SIG-M5 (cell line): ENCODE results near the gene EVC.
"Not testable (repeated sequence)": the region's sequence is repeated elsewhere in the genome, so short reads cannot be mapped to it uniquely, and the experiment has no call there.

Experiments used
- DNase-seq: peaks from one replicate; lab custom pipeline; 2025; lab: John Stamatoyannopoulos, UW

The EVC gene

DNA sequence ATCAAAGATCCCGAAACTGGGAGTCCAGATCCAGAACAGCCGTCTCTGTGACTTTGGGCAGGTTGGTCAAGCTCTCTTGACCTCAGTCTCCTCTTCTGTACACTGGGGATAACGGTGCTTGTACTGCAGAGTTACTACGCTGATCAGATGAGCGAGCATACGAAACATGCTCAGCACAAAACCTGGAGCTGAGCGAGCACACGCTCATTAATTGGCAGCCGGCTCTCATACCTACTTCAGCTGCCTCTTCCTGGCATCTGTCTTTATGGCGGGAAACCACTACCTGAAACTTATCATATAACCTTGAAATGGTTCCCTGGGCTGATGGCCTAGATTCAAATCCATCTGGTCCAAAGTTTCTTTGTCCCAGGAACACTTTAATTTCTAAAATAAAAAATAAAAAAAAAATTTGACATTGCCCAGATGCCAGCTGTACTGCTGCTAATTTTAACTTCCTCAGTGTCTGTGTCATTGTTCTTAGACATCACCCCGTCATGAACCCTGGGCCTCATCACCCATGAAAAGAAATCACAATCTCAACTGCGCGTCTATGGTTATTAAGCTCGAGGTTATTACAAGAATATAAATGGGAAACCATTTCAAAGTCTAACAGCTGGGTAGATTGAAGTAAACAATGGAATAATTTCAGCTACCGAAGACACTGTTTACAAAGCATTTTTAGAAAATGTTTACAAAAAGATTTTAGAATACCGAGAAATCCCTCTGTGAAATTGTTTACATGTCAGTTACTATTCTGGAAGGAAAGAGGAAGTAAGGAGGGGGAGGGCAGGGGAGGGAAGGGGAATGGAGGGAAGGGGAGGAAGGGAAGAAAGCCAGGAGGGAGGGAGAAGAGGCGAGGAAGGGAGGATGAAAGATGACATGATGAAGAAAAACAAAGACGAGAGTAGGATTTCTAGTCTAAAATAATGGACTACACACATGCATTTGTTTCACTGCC is 132.9 kb downstream of the EVC start:
- no peak for DNase-seq

DNA sequence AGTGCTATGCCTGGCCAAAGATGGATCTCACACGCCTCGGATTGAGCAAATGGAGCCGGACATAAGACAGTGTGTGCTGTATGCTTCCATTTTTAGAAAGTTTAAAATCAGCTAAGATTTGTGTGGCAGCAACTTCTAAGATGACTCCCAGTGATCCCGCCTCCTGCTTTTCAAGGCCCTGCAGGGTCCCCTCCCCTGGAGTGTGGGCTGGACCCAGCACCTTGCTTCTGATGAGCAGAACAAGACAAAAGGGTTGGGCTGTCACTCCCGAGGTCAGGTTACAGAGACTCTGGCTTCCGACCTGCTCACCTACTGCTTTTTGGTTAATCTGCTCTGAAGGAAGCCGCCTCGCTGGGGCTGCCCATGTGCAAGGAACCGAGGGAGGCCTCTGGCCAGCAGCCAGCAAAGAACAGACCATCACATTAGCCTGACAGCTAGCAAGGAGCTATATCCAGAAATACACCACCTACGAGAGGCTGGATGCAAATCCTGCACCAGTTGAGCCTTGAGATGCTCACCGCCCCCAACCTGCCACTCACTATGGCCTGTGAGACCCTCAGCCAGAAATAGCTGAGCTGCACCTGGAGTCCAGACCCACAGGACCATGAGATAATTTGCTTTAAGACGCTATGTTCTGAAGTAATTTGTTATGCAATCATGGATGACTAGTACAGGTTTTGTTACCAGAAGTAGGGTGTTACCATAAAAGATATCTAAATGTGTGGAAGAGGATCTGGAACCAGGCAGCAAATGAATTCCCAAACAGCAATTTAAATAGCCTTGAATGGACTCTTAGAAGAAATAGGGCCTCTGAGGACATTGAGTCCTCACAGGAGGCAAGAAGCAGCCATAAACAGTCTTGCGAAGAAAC is 134.3 kb downstream of the EVC start:
- DNase-seq = no peak

GRCh38 chr4:5851637-5852301 is 140.8 kb downstream of the EVC start:
- no peak for DNase-seq

GRCh38 chr4:5852523-5853202 is 141.7 kb downstream of the EVC start:
- DNase-seq = no peak

- no peak for DNase-seq
Measured at GRCh38 chr4:5854929-5855328, 143.9 kb downstream of the EVC start.

- DNase-seq = not testable (repeated sequence)
Measured at GRCh38 chr4:5856362-5856761, 145.4 kb downstream of the EVC start.

DNA sequence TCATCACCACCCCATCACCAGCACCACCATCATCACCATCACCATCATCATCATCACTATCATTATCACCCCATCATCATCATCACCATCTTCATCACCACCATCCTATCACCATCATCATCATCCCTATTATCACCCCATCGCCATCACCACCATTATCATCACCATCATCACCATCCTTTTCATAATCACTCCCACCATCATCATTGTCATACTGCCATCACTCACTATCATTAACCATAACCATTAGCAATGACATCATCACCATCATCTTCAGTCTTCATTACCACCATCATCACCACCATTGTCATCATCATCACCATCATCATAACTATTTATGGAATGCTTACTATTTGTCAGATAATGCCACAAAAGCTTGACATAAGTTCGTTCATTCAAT is 146.2 kb downstream of the EVC start:
- no peak for DNase-seq

GRCh38 chr4:5858020-5858769 is 147.2 kb downstream of the EVC start:
- no peak for DNase-seq

GRCh38 chr4:5863461-5864113 is 152.6 kb downstream of the EVC start:
- DNase-seq = no peak
